Putamen (tissue), 1 donor: Measurements from ENCODE around the gene CAD.

Experiments
- DNase-seq: peaks from one replicate; pipeline ENCODE4 v3.0.0-alpha.2; 2016; ENCODE audit warnings: low spot score

Gene CAD

DNA sequence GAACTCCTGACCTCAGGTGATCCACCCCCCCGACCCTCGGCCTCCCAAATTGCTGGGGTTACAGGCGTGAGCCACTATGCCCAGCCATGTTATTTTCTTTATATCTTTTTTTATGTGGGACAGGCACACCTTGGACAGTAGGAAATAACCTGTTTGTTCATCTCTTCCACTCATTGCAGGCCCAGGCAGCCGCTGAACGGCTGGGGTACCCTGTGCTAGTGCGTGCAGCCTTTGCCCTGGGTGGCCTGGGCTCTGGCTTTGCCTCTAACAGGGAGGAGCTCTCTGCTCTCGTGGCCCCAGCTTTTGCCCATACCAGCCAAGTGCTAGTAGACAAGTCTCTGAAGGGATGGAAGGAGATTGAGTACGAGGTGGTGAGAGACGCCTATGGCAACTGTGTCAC is 8.4 kb downstream of the CAD start:
- DNase-seq, result no peak

GRCh38 chr2:27227501-27227900 is 10.3 kb downstream of the CAD start:
- no peak for DNase-seq

- DNase-seq, result no peak
These were observed 14.8 kb downstream of the CAD start for GRCh38 chr2:27231921-27232320.

GRCh38 chr2:27233341-27233740 is 16.2 kb downstream of the CAD start:
- DNase-seq, result no peak

DNA sequence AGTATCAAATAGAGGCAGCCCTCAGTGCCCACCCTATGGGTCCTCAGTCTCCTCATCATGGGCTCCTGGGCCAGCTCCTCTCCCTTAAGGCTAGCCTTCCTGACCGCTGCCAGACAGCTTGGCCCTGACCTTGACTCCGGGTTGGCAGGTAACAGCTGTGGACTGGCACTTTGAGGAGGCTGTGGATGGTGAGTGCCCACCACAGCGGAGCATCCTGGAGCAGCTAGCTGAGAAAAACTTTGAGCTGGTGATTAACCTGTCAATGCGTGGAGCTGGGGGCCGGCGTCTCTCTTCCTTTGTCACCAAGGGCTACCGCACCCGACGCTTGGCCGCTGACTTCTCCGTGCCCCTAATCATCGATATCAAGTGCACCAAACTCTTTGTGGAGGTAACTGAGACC is 19.0 kb downstream of the CAD start:
- DNase-seq, result no peak

GRCh38 chr2:27236626-27237025 is 19.5 kb downstream of the CAD start:
- no peak for DNase-seq

DNA sequence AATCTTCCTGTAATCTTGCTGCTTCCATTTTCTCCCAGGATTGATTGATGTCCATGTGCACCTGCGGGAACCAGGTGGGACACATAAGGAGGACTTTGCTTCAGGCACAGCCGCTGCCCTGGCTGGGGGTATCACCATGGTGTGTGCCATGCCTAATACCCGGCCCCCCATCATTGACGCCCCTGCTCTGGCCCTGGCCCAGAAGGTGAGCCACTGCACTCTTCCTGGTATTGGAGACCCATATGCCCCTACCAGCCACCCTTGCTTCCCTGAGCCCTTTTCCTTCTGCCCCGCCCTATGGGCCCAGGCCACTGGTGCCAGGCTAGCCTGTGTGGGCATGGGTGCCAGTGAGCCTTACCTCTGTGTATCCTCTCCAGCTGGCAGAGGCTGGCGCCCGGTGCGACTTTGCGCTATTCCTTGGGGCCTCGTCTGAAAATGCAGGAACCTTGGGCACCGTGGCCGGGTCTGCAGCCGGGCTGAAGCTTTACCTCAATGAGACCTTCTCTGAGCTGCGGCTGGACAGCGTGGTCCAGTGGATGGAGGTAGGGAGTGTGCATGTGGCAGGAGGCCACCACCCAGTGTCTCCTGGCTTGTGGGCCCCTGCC is 20.3 kb downstream of the CAD start:
- no peak for DNase-seq

DNA sequence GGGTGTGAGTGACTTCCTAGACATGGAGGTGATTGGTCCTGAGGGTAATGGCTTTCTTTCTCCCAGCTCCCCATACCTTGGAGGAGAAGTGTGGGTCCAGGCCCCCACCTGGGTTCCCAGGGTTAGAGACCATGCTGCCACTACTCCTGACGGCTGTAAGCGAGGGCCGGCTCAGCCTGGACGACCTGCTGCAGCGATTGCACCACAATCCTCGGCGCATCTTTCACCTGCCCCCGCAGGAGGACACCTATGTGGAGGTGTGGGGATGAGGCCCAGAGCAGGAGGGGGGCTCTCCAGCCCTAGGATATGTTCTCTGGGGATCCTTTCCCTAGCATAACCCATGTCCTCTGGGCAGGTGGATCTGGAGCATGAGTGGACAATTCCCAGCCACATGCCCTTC is 21.8 kb downstream of the CAD start:
- DNase-seq, result no peak

DNA sequence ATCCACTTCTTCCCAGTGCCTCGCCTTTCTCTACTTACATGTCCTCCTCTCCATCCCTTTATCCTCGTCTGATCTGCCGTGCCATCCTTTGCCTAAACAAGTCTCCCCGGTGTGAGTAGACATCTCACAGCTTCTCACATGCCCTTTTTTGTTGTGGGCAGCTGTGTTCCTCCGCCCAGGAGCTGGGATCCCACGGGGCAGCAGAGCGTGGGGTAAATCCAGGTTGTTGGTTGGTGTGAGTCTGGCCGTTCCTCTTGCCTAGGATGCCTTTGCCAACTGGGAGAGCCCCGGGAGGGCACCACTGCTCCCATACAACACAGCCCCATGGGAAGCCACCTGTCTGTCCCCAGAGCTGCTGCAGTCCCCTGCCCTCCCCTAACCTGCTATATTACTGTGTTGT is 23.2 kb downstream of the CAD start:
- no peak for DNase-seq

- DNase-seq, result no peak
These were observed 24.8 kb downstream of the CAD start for GRCh38 chr2:27241761-27242613.

DNA sequence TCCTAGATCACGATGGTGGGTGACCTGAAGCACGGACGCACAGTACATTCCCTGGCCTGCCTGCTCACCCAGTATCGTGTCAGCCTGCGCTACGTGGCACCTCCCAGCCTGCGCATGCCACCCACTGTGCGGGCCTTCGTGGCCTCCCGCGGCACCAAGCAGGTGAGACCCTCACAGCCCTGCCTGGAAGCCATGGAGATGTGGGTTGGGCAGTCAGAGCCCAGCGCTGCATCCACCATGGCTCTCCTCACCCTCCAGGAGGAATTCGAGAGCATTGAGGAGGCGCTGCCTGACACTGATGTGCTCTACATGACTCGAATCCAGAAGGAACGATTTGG is 25.4 kb downstream of the CAD start:
- DNase-seq, result no peak

GRCh38 chr2:27243391-27244130 is 26.4 kb downstream of the CAD start:
- DNase-seq, result no peak

DNA sequence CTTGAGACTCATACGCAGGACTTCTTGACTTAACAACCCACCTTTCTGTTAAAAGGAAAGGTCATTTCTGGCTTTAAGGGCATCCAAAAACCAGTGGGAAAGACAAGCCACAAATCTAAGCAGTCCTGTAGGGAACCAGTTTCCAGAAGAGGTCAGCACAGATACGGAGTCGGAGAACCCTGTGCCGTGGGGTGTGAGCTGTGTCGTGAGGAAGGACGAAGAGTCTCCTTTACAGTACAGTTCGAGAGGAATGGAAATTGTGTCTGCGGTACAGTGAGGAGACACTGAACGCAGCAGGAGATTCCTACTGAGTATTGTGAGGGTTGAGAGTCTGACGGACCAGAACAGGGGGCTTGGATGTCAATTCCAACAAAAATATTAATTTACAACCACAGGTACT is 27.9 kb downstream of the CAD start:
- no peak for DNase-seq

GRCh38 chr2:27245626-27246025 is 28.5 kb downstream of the CAD start:
- no peak for DNase-seq

DNA sequence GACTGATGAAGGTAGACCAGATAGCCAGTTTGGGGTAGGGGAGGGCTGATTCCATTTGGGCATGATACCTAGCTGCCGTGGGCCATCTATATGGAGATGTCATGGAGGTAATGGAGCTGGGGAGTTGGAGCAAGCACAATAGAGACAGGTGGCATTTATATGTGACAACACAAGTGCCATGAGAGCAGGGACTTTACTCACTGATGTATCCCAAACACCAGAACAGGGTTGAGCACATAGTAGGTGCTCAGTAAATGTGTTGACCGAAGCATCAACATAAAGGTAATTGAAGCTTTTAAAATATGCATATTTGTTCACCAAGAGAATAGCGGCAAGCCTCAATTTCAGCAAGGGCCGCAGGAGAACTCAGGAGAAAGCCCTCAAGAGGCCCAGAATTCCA is 30.7 kb downstream of the CAD start:
- DNase-seq, result no peak

DNA sequence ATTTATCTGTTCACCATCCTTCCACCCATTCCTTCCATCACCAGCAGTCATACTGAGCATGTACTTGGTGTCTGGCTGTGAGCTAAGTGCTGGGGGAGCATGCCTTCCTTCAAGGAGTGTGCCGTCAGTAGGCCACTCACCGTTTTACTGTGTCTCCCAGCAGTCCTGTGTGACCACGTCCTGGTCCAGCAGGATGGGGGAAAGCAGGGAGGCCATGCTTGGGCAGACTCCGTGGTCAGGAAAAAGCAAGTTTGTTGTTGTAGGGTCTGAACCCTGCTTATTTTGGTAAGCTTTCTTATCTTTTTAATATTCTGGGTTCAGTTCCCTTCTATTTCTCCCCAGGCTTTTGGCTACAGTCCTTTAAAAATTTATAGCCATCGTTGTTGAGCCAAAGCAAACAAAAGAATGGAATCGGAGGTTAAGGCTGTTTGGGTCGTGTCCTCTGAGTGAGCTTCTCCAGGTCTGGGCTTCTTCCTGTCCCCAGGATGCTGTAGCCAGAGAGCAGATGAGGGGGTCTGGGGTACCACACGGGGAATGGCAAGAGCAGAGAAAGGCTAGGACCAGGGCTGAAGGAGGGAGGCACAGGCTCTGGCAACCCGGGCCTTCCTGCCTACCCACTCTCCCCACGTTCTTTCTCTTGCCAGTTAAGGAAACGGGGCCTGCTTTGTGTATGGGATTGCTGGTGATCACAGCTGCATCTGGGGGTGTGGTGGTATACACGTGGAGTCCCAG is 32.2 kb downstream of the CAD start:
- no peak for DNase-seq

DNA sequence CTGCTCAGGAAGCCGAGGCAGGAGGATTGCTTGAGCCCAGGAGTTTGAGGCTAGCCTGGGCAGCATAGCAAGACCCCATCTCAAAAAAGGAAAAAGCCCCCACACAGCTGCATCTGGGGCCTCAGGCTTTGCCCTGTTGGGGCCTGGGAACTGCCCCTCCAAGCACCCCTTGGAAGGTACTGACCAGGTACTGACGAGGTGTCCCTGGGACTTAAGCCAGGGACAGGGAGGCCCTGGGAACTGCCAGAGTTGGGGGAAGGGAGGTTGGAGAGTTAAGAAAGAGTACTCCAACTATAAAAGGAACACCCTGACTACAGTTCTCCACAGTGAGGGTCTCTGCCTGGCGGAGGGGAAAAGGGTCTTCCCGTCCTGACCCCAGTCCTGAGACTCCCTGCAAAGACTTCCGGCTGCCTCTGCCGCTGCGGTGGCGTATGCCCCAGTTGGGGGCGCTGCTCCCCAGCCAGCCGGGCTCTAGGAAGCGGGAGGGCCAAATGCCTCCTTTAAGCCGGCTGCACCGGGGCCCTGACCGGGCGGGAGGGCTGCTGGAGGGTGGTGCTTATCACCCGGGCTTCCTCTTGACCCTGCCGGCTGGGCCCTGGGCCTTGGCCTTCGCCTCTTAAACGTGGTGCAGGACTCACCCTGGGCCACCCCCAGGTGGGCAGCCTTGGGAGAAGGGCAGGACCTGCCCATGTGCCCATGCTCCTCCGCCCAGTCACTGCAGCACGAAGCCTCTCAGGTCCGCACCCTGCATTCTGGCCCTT is 32.9 kb downstream of the CAD start:
- DNase-seq, result no peak

GRCh38 chr2:27250652-27251379 is 33.6 kb downstream of the CAD start:
- no peak for DNase-seq

DNA sequence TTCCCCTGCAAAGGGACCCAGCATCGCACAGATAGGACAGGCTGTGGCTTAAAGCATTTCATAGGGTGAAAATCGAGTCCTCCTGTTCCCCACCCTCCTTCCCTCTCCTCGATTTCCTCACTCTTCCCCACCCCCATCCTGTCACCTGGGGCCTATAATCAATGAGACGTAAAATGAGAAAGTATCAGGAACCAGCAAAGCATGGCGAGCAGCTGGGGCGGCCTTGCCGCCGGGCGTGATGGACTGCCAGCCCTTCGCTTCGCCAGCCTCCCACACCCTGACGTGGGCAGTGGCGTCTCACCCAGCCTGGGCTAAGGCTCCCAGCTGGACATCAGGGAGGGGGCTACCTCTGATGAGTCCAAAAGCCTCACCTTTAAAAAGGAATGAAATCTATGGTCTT is 34.6 kb downstream of the CAD start:
- DNase-seq, result no peak

GRCh38 chr2:27255187-27255586 is 38.0 kb downstream of the CAD start:
- no peak for DNase-seq

DNA sequence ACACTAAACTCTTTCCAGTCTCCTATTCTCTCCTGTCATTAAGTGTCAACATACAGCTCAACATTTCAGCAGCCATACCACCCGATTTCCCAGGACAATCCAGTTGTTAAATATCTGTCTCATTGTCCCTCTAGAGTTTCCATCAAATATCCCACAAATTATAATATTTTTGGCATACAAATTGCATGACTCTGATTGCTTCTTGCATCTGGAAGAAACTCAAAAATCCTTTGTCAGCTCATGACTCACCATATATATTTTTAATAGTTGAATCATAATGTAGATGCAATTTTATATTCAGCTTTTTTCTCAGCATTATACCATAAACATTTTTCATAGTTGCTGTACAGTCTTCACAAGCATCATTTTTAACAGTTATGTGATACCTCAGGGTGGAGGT is 38.5 kb downstream of the CAD start:
- no peak for DNase-seq
